Muscle layer of colon (tissue), 2 donors: ENCODE data around the gene EVC2.

Experiments
- H3K27ac ChIP-seq: one replicate; pipeline ENCODE4 v1.7.0; 2013; ENCODE audit warnings: low read depth, mild to moderate bottlenecking, low read length, moderate library complexity
- H3K27me3 ChIP-seq, 2 donors: one replicate each; pipeline ENCODE4 v1.7.0; 2013; ENCODE audit warnings: low read length in 2 of 2, mild to moderate bottlenecking in 2 of 2; ENCODE audit not compliant: insufficient read depth in 2 of 2, control insufficient read depth in 1 of 2
- H3K36me3 ChIP-seq: one replicate; pipeline ENCODE4 v1.7.0; 2013; ENCODE audit warnings: mild to moderate bottlenecking, low read length; ENCODE audit not compliant: insufficient read depth
- H3K4me1 ChIP-seq: one replicate; pipeline ENCODE4 v1.7.0; 2013; ENCODE audit warnings: mild to moderate bottlenecking, low read length; ENCODE audit not compliant: insufficient read depth
- H3K4me3 ChIP-seq, 2 donors: one replicate each; pipeline ENCODE4 v1.7.0; 2013; ENCODE audit warnings: low read length in 2 of 2, low read depth in 1 of 2, mild to moderate bottlenecking in 1 of 2, moderate library complexity in 1 of 2
- H3K9ac ChIP-seq: one replicate; pipeline ENCODE4 v1.7.0; 2013; ENCODE audit warnings: low read length
- H3K9me3 ChIP-seq: one replicate; pipeline ENCODE4 v1.7.0; 2013; ENCODE audit warnings: mild to moderate bottlenecking, low read length
- donor health status: abdominal sarcoma.
- donor health status: Adenocarcinoma of cecum.

The EVC2 gene

DNA sequence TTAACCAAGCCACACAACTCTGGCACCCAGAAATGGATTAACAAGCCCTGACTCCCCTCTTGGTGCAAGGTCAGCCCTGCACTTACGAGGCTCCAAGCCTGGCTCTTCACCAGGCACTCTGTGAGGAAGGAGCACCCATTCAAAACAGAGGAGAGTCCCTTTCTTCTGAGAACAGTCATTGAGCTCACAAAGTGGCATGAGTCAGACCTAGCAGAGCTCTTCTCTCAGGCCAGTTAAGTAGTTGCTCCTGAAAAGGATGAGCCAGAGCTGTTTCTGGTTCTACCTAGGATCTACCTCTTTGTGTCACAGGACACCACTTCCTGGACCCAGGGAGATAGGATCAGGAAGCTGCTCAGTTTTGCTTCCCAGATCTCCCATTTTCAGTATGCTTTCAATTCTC, 48.2 kb downstream of the EVC2 start:
- Histone ChIP-seq H3K9ac (no peak overlapping the region), H3K9me3 (no peaks in the 10 kb centered on the region), H3K4me3 (no peak overlapping the region), H3K36me3 (peaks cover 23% of the 10 kb centered on the region), H3K27ac (no peak overlapping the region), H3K27me3 (no peaks in the 10 kb centered on the region), H3K4me1 (no peaks in the 10 kb centered on the region)

- H3K36me3 ChIP-seq: peaks cover 32% of the 10 kb centered on the region
- no peak overlapping the region for H3K9ac ChIP-seq
- no peak overlapping the region for H3K27ac ChIP-seq
- H3K27me3 ChIP-seq: no peaks in the 10 kb centered on the region
- no peak overlapping the region for H3K4me3 ChIP-seq
- H3K9me3 ChIP-seq: no peaks in the 10 kb centered on the region
- H3K4me1 ChIP-seq: no peaks in the 10 kb centered on the region
Observed at GRCh38 chr4:5658974-5659373, 49.4 kb downstream of the EVC2 start.

- H3K36me3 ChIP-seq: peaks cover 31% of the 10 kb centered on the region
- no peaks in the 10 kb centered on the region for H3K27me3 ChIP-seq
- no peak overlapping the region for H3K27ac ChIP-seq
- no peak overlapping the region for H3K9ac ChIP-seq
- no peaks in the 10 kb centered on the region for H3K4me1 ChIP-seq
- no peaks in the 10 kb centered on the region for H3K9me3 ChIP-seq
- H3K4me3 ChIP-seq: no peak overlapping the region
Observed at GRCh38 chr4:5656415-5656814, 51.9 kb downstream of the EVC2 start.

DNA sequence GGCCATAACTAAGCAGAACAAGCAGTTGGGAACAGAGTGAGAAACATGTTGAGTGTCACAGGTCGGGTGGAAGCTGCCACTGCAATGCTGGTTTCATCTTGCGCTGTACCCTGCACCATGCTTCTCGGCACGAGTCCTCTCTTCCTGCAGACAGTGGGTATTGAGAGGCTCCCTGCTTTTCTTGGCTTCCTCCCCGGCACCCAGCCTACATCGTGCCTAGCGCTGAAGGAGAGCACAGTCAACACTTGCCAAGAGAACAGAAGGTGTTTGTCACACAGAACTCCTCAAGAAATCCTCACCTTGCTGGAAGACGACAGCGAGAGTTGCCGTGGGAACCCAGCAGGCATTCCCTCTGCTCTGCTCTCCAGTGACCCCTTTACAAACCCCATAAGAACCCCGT, 53.6 kb downstream of the EVC2 start:
- Histone ChIP-seq H3K27ac (no peak overlapping the region), H3K36me3 (peaks cover 21% of the 10 kb centered on the region), H3K4me1 (no peaks in the 10 kb centered on the region), H3K9ac (no peak overlapping the region), H3K9me3 (no peaks in the 10 kb centered on the region), H3K4me3 (no peak overlapping the region), H3K27me3 (no peaks in the 10 kb centered on the region)

GRCh38 chr4:5651089-5651488, 57.3 kb downstream of the EVC2 start:
- H3K9me3 ChIP-seq: no peaks in the 10 kb centered on the region
- H3K27ac ChIP-seq: no peak overlapping the region
- peaks cover 21% of the 10 kb centered on the region for H3K36me3 ChIP-seq
- no peak overlapping the region for H3K9ac ChIP-seq
- no peaks in the 10 kb centered on the region for H3K4me1 ChIP-seq
- H3K27me3 ChIP-seq: no peaks in the 10 kb centered on the region
- no peak overlapping the region for H3K4me3 ChIP-seq

DNA sequence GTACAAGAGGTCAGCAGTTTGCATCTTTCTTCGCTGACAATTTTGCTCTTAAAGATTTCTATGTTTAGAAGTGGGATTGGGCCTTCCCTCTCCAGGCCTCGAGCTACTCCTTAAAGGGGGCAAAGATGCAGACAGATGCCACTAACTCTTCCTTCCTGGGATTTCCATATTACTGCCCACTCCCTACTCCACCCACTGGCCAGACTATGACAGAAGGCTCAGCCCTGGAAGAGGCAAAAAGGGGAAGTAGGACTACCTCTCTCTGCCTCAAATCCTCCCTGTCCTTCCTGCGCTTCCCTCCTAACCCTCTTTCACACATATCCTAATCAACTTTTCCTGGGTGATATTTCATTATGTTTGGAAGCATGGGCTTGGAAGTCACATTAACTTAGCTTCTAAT, 58.3 kb downstream of the EVC2 start:
- peaks cover 21% of the 10 kb centered on the region for H3K36me3 ChIP-seq
- H3K4me1 ChIP-seq: no peaks in the 10 kb centered on the region
- H3K27ac ChIP-seq: no peak overlapping the region
- H3K9ac ChIP-seq: no peak overlapping the region
- no peaks in the 10 kb centered on the region for H3K27me3 ChIP-seq
- H3K9me3 ChIP-seq: no peaks in the 10 kb centered on the region
- no peak overlapping the region for H3K4me3 ChIP-seq

DNA sequence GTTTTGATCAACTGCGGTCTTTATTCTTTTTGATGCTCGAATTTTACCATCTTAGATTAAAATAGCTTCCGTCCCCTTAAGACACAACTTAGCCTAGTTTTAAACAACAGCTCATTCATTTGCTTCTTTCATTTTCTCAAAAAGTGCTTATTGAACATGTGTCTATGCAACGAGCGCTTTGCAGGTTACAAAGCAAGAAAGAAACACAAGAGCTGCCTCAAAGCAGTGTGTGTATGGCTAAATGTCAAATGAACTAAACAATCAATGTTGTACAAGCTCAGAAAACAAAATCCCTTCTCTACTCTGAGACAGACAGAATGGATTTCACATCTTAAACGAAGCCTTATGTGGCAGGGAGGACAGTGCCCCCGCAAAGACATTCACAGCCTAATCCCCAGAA, 61.0 kb downstream of the EVC2 start:
- H3K9ac ChIP-seq: no peak overlapping the region
- H3K36me3 ChIP-seq: peaks cover 3% of the 10 kb centered on the region
- no peak overlapping the region for H3K27ac ChIP-seq
- H3K4me3 ChIP-seq: no peak overlapping the region
- H3K9me3 ChIP-seq: no peaks in the 10 kb centered on the region
- H3K27me3 ChIP-seq: no peaks in the 10 kb centered on the region
- no peaks in the 10 kb centered on the region for H3K4me1 ChIP-seq

DNA sequence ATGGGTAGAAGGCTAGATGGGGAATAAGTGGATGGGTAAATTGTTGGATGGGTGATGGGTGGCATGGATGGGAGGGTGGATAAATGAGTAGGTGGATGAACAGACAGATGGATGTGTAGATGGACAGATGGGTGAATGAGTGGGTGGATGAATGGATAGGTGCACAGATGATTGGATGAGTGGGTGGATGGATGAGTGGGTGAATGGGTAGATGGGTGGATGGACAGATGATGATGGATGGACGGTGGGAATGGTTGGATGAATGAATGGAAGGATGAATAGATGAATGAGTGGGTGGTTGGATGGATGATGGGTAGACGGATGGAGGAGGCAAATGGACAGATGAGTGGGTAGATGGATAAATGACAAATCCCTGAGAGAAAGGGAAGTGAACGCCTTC, 68.3 kb downstream of the EVC2 start:
- Histone ChIP-seq H3K9me3 (no peaks in the 10 kb centered on the region), H3K36me3 (peaks cover 16% of the 10 kb centered on the region), H3K27me3 (no peaks in the 10 kb centered on the region), H3K9ac (no peak overlapping the region), H3K4me3 (no peak overlapping the region), H3K27ac (no peak overlapping the region), H3K4me1 (no peaks in the 10 kb centered on the region)

DNA sequence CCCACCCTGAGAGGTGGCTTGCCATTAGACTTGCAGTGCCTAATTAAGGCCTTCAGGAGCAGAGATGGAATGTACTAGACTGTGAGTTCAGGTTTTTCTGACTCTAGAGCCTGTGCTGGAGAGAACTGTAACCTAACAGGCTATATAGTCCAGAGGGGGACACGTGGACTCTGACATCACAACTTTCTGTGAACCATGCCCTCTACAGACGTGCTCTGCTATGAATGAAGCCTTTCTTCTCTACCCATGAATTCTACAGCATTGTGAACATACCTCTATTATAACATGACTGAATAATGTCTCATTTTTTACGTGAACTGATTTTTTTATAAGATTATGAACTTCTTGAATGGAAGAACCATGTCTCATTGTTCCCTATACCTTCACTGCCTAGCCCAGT, 68.8 kb downstream of the EVC2 start:
- Histone ChIP-seq H3K4me3 (no peak overlapping the region), H3K36me3 (peaks cover 16% of the 10 kb centered on the region), H3K9ac (no peak overlapping the region), H3K27me3 (no peaks in the 10 kb centered on the region), H3K27ac (no peak overlapping the region), H3K4me1 (no peaks in the 10 kb centered on the region), H3K9me3 (no peaks in the 10 kb centered on the region)

GRCh38 chr4:5638976-5639375, 69.4 kb downstream of the EVC2 start:
- peaks cover 16% of the 10 kb centered on the region for H3K36me3 ChIP-seq
- H3K4me3 ChIP-seq: no peak overlapping the region
- H3K27ac ChIP-seq: no peak overlapping the region
- H3K9me3 ChIP-seq: no peaks in the 10 kb centered on the region
- H3K9ac ChIP-seq: no peak overlapping the region
- no peaks in the 10 kb centered on the region for H3K27me3 ChIP-seq
- no peaks in the 10 kb centered on the region for H3K4me1 ChIP-seq

GRCh38 chr4:5638316-5638715, 70.0 kb downstream of the EVC2 start:
- H3K9ac ChIP-seq: no peak overlapping the region

GRCh38 chr4:5636766-5637670, 71.3 kb downstream of the EVC2 start:
- no peak overlapping the region for H3K4me3 ChIP-seq
- H3K27ac ChIP-seq: no peak overlapping the region
- H3K9me3 ChIP-seq: no peaks in the 10 kb centered on the region
- H3K27me3 ChIP-seq: no peaks in the 10 kb centered on the region
- no peak overlapping the region for H3K9ac ChIP-seq
- H3K36me3 ChIP-seq: peaks cover 19% of the 10 kb centered on the region
- no peaks in the 10 kb centered on the region for H3K4me1 ChIP-seq

More at GRCh38 chr4:5638316-5638715, 70.0 kb downstream of the EVC2 start:
- Histone ChIP-seq H3K36me3 (peaks cover 16% of the 10 kb centered on the region), H3K4me1 (no peaks in the 10 kb centered on the region), H3K4me3 (no peak overlapping the region), H3K27me3 (no peaks in the 10 kb centered on the region), H3K27ac (no peak overlapping the region), H3K9me3 (no peaks in the 10 kb centered on the region)
